ENCODE measurements around the gene ZNF778. TPM values are rescaled to one million over a fixed set of nuclear protein-coding genes. Genes with fewer than 3 reads are reported as not detected.

Gene ZNF778
- total and polyA plus RNA-seq, 2 of the 13 experiments (the other 11 are each of a cell fraction or from before 2014, with no cell fraction given), result 3.8 to 7.2 TPM

DNA sequence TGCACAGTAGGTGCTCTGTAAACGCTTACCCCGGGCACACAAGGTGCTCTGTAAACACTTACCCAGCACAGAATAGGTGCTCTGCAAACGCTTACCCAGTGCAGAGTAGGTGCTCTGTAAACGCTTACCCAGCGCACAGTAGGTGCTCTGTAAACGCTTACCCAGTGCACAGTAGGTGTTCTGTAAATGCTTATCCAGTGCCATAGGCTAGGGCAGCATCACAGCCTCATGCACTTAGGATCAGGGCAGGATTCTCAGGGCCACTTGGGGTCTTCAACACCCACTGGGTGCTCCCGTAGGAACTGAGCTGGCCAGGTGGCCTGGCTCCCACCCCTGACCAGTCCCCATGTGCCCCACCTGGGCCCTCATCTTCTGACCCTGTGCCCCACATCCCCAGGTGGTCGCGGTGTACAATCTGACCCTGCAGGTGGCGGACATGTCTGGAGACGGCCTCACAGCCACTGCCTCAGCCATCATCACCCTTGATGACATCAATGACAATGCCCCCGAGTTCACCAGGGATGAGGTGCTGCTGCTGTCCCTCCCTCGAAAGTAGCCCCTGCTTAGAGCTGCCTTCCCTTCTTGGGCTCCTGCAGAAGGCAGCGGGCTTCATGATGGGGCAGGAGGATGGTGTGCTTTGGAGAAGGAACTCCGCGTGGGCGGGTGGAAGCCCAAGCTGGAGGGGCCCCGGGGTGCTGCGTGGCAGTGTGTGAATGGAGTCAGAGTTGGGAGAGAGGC, 30.3 kb upstream of the ZNF778 start (continued):
- TF ChIP-seq ZSCAN21 (CRISPR knock-in tag; IDR thresholded peaks at IDR 0.05; ENCODE audit: borderline replicate concordance), result 0 out of 2 replicates have a peak, but pooled peaks have one; percentile 16

DNA sequence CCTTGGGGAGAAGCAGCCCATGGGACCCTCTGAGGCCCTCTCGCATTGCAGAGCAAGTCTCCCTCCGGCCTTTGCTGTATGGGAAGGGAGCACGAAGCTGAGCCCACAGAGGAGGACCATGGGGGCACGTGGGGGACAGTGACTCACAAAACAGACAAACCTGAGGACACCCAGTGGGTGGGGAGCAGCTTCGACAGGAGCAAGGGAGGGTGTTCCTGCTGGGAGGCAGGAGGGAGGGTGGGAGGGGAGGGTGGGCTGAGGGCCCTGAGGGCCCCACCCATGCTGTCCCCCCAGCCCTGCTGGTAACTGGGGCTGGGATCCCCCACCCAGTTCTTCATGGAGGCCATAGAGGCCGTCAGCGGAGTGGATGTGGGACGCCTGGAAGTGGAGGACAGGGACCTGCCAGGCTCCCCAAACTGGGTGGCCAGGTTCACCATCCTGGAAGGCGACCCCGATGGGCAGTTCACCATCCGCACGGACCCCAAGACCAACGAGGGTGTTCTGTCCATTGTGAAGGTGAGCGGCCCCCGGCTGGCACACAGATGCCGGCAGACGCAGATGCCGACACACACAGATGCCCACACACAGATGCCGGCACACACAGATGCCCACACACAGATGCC, 29.6 kb upstream of the ZNF778 start:
- H3K9ac ChIP-seq (ENCODE audit: insufficient read depth, low read depth, low read length), result no peak overlapping the region
- H3K27me3 ChIP-seq (ENCODE audit: control insufficient read depth in 1 of 2, insufficient read depth in 2 of 2, low read length in 2 of 2), result peaks cover 0 to 26% of the 10 kb centered on the region in 2 experiments; a peak in 4 of 5 replicates
- DNase-seq (ENCODE audit: low spot score) (no peak), FAIRE-seq (no peak), ATAC-seq (peak; percentile 0; the same call in 2 of the 3 replicates)
- H2AFZ ChIP-seq (ENCODE audit: low read length), result no peak overlapping the region
- no peak overlapping the region for H3K4me3 ChIP-seq (replicated peaks in 1 of 3; ENCODE audit: insufficient read depth in 1 of 3, low read depth in 2 of 3, low read length in 3 of 3)
- H3K9me3 ChIP-seq (ENCODE audit: low read length), result no peaks in the 10 kb centered on the region
- H3K4me1 ChIP-seq (ENCODE audit: insufficient read depth, low read length), result peaks cover 51% of the 10 kb centered on the region
- in situ Hi-C loops (cut with HindIII; ENCODE audit: extremely low pct_ligation_motif_present, low pct_unique_long_range_greater_than_20kb) (no loop called here), intact Hi-C loops (cut with micrococcal nuclease; ENCODE audit: unreplicated experiment) (loop anchor here (1.0 kb wide), 1 partner anchor 15 kb away; no protein-coding TSS in a partner anchor)
- WGBS (ENCODE audit: low lambda C conversion rate), result 39% methylated on average over 12 of the region's 19 CpGs
- H3K36me3 ChIP-seq (replicated peaks in 1 of 2; ENCODE audit: control insufficient read depth in 1 of 2, insufficient read depth in 2 of 2, low read length in 2 of 2), result no peaks in the 10 kb centered on the region
- H3K4me2 ChIP-seq (ENCODE audit: low read depth, low read length), result no peak overlapping the region
- H4K20me1 ChIP-seq (ENCODE audit: insufficient read depth, low read length), result peaks cover 44% of the 10 kb centered on the region
- ChIA-PET CTCF (ENCODE audit: low intra/inter-chr PET ratio, low total read pairs) (interaction anchor here (1.3 kb wide), 1 partner anchor 29 kb away, joined by 5 read pairs; no protein-coding TSS in a partner anchor), POLR2A (interaction anchor here (0.7 to 1.5 kb wide), 5 partner anchors 10 to 331 kb away, joined by 3 to 5 read pairs (median 3); partner anchors contain the start of genes GALNS, SLC22A31, TRAPPC2L and ZNF778)
- peak overlapping the region; percentile 11 for H3K27ac ChIP-seq (ENCODE audit: extremely low read length, insufficient read depth, low read length)
- peaks cover 6% of the 10 kb centered on the region for H3K79me2 ChIP-seq (ENCODE audit: insufficient read depth, low read length)
- BruUV-seq (replicated peaks), result no TSS peak
- TF ChIP-seq ZBTB7B (CRISPR knock-in tag; IDR thresholded peaks at IDR 0.05) (0 out of 2 replicates have a peak, but pooled peaks have one; percentile 4), ARHGAP35 (CRISPR knock-in tag; IDR thresholded peaks at IDR 0.05; ENCODE audit: borderline replicate concordance) (no peak), ZEB1 (IDR thresholded peaks at IDR 0.05; ENCODE audit: insufficient replicate concordance, low read depth) (no peak), KDM5B (CRISPR knock-in tag; IDR thresholded peaks at IDR 0.05; ENCODE audit: borderline replicate concordance) (peak; percentile 37; the same call in 1 of the 2 replicates), PCBP1 (IDR thresholded peaks at IDR 0.05; ENCODE audit: borderline replicate concordance, low read depth, low read length) (0 out of 2 replicates have a peak, but pooled peaks have one; percentile 22), SRSF1 (optimal IDR thresholded peaks at IDR 0.05; ENCODE audit: low read depth, low read length) (no peak), USF2 (IDR thresholded peaks at IDR 0.05; ENCODE audit: low read depth, low read length) (peak; percentile 56), USF2 (CRISPR knock-in tag; IDR thresholded peaks at IDR 0.05; ENCODE audit: borderline replicate concordance) (no peak), ARID2 (CRISPR knock-in tag; IDR thresholded peaks at IDR 0.05; ENCODE audit: borderline replicate concordance) (no peak), CSRNP1 (CRISPR knock-in tag; IDR thresholded peaks at IDR 0.05) (0 out of 2 replicates have a peak, but pooled peaks have one; percentile 43), FOSL2 (CRISPR knock-in tag; IDR thresholded peaks at IDR 0.05) (peak; percentile 46; the same call in 1 of the 2 replicates), HNRNPL (IDR thresholded peaks at IDR 0.05; ENCODE audit: low read depth, low read length) (peak; percentile 78)
- TF ChIP-seq, protein P1, sequence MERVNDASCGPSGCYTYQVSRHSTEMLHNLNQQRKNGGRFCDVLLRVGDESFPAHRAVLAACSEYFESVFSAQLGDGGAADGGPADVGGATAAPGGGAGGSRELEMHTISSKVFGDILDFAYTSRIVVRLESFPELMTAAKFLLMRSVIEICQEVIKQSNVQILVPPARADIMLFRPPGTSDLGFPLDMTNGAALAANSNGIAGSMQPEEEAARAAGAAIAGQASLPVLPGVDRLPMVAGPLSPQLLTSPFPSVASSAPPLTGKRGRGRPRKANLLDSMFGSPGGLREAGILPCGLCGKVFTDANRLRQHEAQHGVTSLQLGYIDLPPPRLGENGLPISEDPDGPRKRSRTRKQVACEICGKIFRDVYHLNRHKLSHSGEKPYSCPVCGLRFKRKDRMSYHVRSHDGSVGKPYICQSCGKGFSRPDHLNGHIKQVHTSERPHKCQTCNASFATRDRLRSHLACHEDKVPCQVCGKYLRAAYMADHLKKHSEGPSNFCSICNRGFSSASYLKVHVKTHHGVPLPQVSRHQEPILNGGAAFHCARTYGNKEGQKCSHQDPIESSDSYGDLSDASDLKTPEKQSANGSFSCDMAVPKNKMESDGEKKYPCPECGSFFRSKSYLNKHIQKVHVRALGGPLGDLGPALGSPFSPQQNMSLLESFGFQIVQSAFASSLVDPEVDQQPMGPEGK (CRISPR knock-in tag; IDR thresholded peaks at IDR 0.05), result peak; percentile 57

All from HepG2 (cell line).